B cell (primary cell): Measurements from ENCODE around the gene TRIM51G.
"Not testable (repeated sequence)": the region's sequence is repeated elsewhere in the genome, so short reads cannot be mapped to it uniquely, and the experiment has no call there.

Source experiments
- CTCF ChIP-seq: fragments of 200-600 bp; IDR thresholded peaks from one replicate; pipeline ENCODE4 v1.8.0; 2022; ENCODE audit warnings: antibody characterized with exemption, mild to moderate bottlenecking
- EZH2 ChIP-seq: IDR thresholded peaks from 2 replicates; pipeline ENCODE4 v1.6.1; 2012; ENCODE audit warnings: borderline replicate concordance, low read depth, mild to moderate bottlenecking, moderate library complexity, low read length; ENCODE audit not compliant: insufficient read depth, poor library complexity, severe bottlenecking

GRCh38 chr11:48983785-48984184, at the start of gene TRIM51G:
- not testable (repeated sequence) for TF ChIP-seq CTCF, EZH2
